Vagina (tissue), 2 donors: ENCODE data around the gene SRGAP2B.
"Not testable (repeated sequence)": the region's sequence is repeated elsewhere in the genome, so short reads cannot be mapped to it uniquely, and the experiment has no call there.

Source experiments
- POLR2A ChIP-seq, 2 donors: fragments of 450-650 bp; IDR thresholded peaks; one replicate each; pipeline ENCODE4 v1.6.1; 2017; ENCODE audit warnings: antibody characterized with exemption in 2 of 2, mild to moderate bottlenecking in 2 of 2, moderate library complexity in 2 of 2
- TF ChIP-seq, protein P1 (sequence below), 3 experiments: fragments of 450-650 bp in 2 of 3; fragments of 200-600 bp in 1 of 3; sonication (generic) in 1 of 3; IDR thresholded peaks; one replicate each; pipeline ENCODE4 v1.5.1; 2017 to 2019; ENCODE audit warnings: antibody characterized with exemption in 3 of 3, mild to moderate bottlenecking in 2 of 3, moderate library complexity in 2 of 3

DNA sequence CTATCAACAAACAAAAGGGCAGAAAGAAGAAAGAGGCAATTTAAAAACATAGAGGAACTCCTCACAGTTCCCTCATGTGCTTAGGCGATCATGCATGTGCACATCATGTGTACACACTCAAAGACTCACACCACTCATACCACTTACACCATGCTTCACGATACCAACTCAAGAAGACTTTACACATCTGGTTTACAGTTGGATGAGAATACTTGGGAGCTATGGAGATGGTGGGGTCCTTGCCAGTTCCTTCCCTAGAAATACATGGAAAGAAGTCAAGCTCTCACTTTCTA, 96.2 kb downstream of the SRGAP2B start:
- TF ChIP-seq, protein P1, sequence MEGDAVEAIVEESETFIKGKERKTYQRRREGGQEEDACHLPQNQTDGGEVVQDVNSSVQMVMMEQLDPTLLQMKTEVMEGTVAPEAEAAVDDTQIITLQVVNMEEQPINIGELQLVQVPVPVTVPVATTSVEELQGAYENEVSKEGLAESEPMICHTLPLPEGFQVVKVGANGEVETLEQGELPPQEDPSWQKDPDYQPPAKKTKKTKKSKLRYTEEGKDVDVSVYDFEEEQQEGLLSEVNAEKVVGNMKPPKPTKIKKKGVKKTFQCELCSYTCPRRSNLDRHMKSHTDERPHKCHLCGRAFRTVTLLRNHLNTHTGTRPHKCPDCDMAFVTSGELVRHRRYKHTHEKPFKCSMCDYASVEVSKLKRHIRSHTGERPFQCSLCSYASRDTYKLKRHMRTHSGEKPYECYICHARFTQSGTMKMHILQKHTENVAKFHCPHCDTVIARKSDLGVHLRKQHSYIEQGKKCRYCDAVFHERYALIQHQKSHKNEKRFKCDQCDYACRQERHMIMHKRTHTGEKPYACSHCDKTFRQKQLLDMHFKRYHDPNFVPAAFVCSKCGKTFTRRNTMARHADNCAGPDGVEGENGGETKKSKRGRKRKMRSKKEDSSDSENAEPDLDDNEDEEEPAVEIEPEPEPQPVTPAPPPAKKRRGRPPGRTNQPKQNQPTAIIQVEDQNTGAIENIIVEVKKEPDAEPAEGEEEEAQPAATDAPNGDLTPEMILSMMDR (IDR thresholded peaks at IDR 0.05), result not testable (repeated sequence)
- TF ChIP-seq POLR2A (IDR thresholded peaks at IDR 0.05), result not testable (repeated sequence)
